HepG2 (cell line): ENCODE measurements around the gene MIEF1. TPM values are rescaled to one million over a fixed set of nuclear protein-coding genes. Genes with fewer than 3 reads are reported as not detected.
A peak's percentile ranks its signal among the peaks of the same experiment; 100 is the strongest.

Experiments used
- CBFB ChIP-seq: sonication (generic); formaldehyde crosslinking; IDR thresholded peaks from 2 replicates; pipeline ENCODE4 v1.4.0; 2020; ENCODE audit warnings: missing genetic modification reagents
- DR1 ChIP-seq: sonication (generic); formaldehyde crosslinking; IDR thresholded peaks from 2 replicates; pipeline ENCODE4 v1.8.0; 2021; ENCODE audit warnings: mild to moderate bottlenecking, missing genetic modification reagents, inconsistent platforms
- ELF3 ChIP-seq: IDR thresholded peaks from 2 replicates; pipeline ENCODE4 v1.6.1; 2016; ENCODE audit warnings: missing genetic modification reagents, missing compliant biosample characterization
- FUBP1 ChIP-seq: sonication (generic); formaldehyde crosslinking; IDR thresholded peaks from 2 replicates; pipeline ENCODE4 v1.5.1; 2020; ENCODE audit warnings: missing genetic modification reagents, mild to moderate bottlenecking, borderline replicate concordance
- GABPA ChIP-seq, 2 experiments: IDR thresholded peaks; 2 replicates each; pipeline ENCODE4 v1.6.1; 2011 to 2016; ENCODE audit warnings: low read depth in 2 of 2, low read length in 1 of 2, missing biosample characterization in 1 of 2, missing genetic modification characterization in 1 of 2
- KLF11 ChIP-seq: IDR thresholded peaks from 2 replicates; pipeline ENCODE4 v1.6.1; 2016; ENCODE audit warnings: missing compliant biosample characterization
- MIER3 ChIP-seq: IDR thresholded peaks from 2 replicates; pipeline ENCODE4 v1.6.1; 2016; ENCODE audit warnings: missing compliant biosample characterization, borderline replicate concordance
- NFE2 ChIP-seq: sonication (generic); formaldehyde crosslinking; IDR thresholded peaks from 2 replicates; pipeline ENCODE4 v1.4.0; 2020; ENCODE audit warnings: missing genetic modification reagents
- NKX3-1 ChIP-seq: sonication (generic); formaldehyde crosslinking; IDR thresholded peaks from 2 replicates; pipeline ENCODE4 v1.5.0; 2020; ENCODE audit warnings: missing genetic modification reagents
- SIX4 ChIP-seq: sonication (generic); formaldehyde crosslinking; IDR thresholded peaks from 2 replicates; pipeline ENCODE4 v1.4.0; 2020; ENCODE audit warnings: missing genetic modification reagents
- TCF7L2 ChIP-seq: IDR thresholded peaks from 2 replicates; pipeline ENCODE4 v1.6.1; 2011; ENCODE audit warnings: mild to moderate bottlenecking, low read depth, low read length, moderate library complexity
- ZBTB49 ChIP-seq: sonication (generic); formaldehyde crosslinking; IDR thresholded peaks from 2 replicates; pipeline ENCODE4 v1.4.0; 2020; ENCODE audit warnings: missing genetic modification reagents, borderline replicate concordance
- ZFX ChIP-seq: sonication (generic); formaldehyde crosslinking; IDR thresholded peaks from 2 replicates; pipeline ENCODE4 v1.4.0; 2020; ENCODE audit warnings: mild to moderate bottlenecking, low read depth, missing genetic modification reagents, moderate library complexity
- ZNF407 ChIP-seq: sonication (generic); formaldehyde crosslinking; IDR thresholded peaks from one replicate; pipeline ENCODE4 v1.5.1; 2020; ENCODE audit warnings: mild to moderate bottlenecking, missing genetic modification reagents; ENCODE audit errors: not compliant biosample characterization
- ZNF691 ChIP-seq: sonication (generic); formaldehyde crosslinking; IDR thresholded peaks from 2 replicates; pipeline ENCODE4 v1.4.0; 2020; ENCODE audit warnings: missing genetic modification reagents, low read depth, mild to moderate bottlenecking, borderline replicate concordance
- polyA plus RNA-seq, 8 experiments: library from polyadenylated mRNA; depleted of rRNA in 3 of 8; stranded (reverse) in 7 of 8; unstranded in 1 of 8; fragments of >200 nt; fragmentation: Illumina TruSeq in 4 of 8; extraction: Trizol in 4 of 8; gene quantifications; 2 replicates each; pipeline versions ENCODE4 v1.2.1 to v1.2.3, GENCODE V29; 2011 to 2016; ENCODE audit warnings: low read depth in 4 of 8, missing spikeins in 1 of 8, mixed read lengths in 1 of 8; ENCODE audit not compliant: insufficient read depth in 1 of 8
- total RNA-seq, 5 experiments: library from RNA; depleted of rRNA; stranded (reverse); fragments of >200 nt; fragmentation: Illumina TruSeq; extraction: Trizol; gene quantifications; 2 replicates each; pipeline ENCODE4 v1.2.3, GENCODE V29; 2016; ENCODE audit warnings: low read depth in 1 of 5

Gene MIEF1
- total and polyA plus RNA-seq, 2 of the 13 experiments (the other 11 are each of a cell fraction or from before 2014, with no cell fraction given): 21.7 to 34.8 TPM

- peak; percentile 74; the same call in 1 of the 2 replicates for TF ChIP-seq FUBP1 (CRISPR knock-in tag)
- TF ChIP-seq ZNF407 (CRISPR knock-in tag): no peak
- no peak for TF ChIP-seq KLF11 (CRISPR knock-in tag)
- peak; percentile 87 for TF ChIP-seq ELF3 (CRISPR knock-in tag)
- TF ChIP-seq TCF7L2: no peak
- peak; percentile 86; the same call in 1 of the 2 replicates for TF ChIP-seq MIER3 (CRISPR knock-in tag)
- TF ChIP-seq ZNF691 (CRISPR knock-in tag): peak; percentile 93; the same call in 1 of the 2 replicates
- TF ChIP-seq NKX3-1: 0 out of 2 replicates have a peak, but pooled peaks have one; percentile 65
- TF ChIP-seq CBFB (CRISPR knock-in tag): peak; percentile 96
- no peak for TF ChIP-seq NFE2
- peak; percentile 44; the same call in 1 of the 2 replicates for TF ChIP-seq SIX4 (CRISPR knock-in tag)
- peak; percentile 46 for TF ChIP-seq GABPA (IDR thresholded peaks at IDR 0.05; ENCODE audit: low read depth, low read length)
- TF ChIP-seq GABPA (CRISPR knock-in tag; IDR thresholded peaks at IDR 0.05; ENCODE audit: low read depth): peak; percentile 77
- TF ChIP-seq ZFX: peak; percentile 73
- TF ChIP-seq ZBTB49 (CRISPR knock-in tag): 0 out of 2 replicates have a peak, but pooled peaks have one; percentile 68
- no peak for TF ChIP-seq DR1 (CRISPR knock-in tag)
These were observed 26.8 kb downstream of the MIEF1 start (continued) for GRCh38 chr22:39528681-39529486.
